ENCODE results near the gene CCDC178.
"Not testable (repeated sequence)": the region's sequence is repeated elsewhere in the genome, so short reads cannot be mapped to it uniquely, and the experiment has no call there.

Gene CCDC178

GRCh38 chr18:32974421-32975162 lies 465.9 kb downstream of the CCDC178 start:
- no peak for DNase-seq

GRCh38 chr18:32968248-32968647 lies 472.3 kb downstream of the CCDC178 start:
- DNase-seq, result no peak

DNA sequence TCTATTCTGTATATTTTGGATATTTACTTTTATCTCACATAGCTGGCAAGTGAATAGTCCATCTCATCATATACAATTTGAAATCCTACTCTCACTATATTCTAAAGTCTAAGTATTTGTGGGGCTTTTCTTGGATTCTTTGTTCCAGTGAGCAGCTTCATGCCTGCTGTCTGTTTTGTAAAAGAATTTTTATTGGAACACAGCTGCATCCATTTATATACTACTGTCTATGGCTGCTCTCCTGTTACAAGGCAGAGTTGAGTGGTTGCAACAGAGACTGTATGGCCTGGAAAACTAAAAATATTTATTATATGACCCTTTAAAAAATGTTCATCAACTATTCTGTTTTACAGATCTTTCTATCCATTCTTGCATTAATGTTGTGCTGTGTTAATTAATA lies 474.4 kb downstream of the CCDC178 start:
- no peak for DNase-seq

DNA sequence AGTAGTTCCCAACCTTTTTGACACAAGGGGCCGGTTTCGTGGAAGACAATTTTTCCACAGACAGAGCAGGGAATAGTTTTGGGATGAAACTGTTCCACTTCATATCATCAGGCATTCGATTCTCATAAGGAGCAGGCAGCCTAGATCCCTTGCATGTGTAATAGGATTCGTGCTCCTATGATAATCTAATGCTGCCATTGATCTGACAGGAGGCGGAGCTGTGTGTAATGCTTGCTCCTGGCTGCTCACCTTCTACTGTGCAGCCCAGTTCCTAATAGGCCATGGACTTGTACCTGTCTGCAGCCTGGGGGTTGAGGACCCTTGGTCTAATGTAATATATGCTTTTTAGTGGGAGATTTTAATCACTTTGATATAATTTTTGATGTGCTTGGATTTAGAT lies 479.0 kb downstream of the CCDC178 start:
- DNase-seq, result no peak

- DNase-seq, result no peak
Observed at GRCh38 chr18:32958746-32959145, 481.8 kb downstream of the CCDC178 start.

DNA sequence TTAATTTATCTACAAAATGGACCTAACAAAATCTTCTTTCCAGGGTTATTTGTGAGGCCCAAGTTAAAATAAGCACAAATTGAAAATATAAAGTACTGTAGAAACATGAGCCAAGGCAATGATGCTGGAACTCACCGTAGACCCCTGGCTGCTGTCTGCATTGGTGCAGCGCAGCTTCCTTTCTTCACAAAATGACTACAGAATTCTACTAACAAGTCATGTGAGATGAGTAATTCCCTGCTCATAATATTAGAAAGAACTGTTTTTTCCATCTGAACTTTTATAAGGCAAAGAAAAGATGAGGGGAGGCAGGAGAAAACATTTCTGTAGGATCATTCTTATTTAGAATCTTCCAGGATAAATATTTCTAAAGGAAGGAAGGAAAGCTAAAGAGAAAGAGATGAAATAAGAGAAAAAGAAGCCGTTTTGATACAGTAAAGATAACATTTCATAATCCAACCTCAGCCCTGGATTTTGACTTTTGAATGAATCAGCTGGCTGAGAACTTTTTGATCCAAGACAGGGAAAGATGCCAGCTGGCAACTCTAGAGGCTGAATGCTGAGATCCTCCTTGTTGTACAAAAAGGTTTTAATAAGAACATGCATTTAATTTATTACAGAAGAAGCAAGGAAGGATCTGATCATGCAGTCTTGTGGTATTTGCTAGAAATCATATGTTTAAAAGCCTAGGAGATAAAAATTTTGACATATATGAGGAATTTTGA lies 483.8 kb downstream of the CCDC178 start:
- DNase-seq, result no peak

GRCh38 chr18:32952318-32952717 lies 488.2 kb downstream of the CCDC178 start:
- DNase-seq, result not testable (repeated sequence)

GRCh38 chr18:32937597-32937996 lies 502.9 kb downstream of the CCDC178 start:
- DNase-seq, result no peak

- DNase-seq, result no peak
Observed at GRCh38 chr18:32937066-32937465, 503.5 kb downstream of the CCDC178 start.

DNA sequence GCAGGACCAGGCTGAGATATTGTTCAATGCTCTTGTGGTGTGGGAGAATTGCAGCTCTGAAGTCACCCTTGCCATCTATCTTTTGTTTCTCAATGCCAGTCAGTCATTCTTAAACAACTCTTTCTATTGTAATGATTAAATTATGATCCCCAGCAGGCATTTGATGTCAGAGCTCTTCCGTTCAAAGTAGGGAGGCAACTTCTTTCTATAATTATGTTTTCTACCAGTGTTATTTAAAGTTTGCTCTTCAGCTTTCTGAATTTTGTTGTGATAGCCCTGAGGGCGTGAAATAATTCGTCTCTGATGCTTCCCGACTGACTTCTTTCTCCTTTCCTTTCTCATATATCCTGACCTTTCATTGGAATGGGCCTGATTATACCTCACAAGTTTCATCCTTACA lies 506.3 kb downstream of the CCDC178 start:
- DNase-seq, result no peak

DNA sequence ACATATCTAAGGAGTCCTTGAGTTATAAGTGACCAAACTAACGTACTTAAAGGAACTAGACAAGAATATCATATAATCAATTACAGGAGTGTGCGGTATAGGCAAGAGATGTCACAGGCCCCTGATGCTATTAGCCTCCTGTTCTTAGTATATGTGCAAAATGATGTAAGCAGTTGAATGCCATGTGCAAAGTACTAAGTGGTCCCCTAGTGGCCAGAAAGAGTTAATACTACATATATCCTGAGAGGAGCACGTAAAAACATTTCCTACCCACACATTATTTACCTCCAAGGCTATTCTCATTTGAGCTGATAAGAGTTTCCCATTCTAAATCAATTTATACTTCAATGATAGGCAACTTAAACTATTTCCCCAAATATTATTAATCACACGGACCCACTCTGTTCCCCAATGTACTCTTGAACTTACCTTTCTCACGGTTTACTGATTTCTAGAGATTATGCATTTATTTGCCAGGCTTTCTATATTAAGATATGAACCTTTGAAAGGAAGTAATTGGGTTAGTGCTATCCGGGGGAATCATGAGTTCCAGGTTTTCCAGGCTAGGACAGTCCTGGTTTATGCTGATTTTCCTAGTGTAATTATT lies 509.7 kb downstream of the CCDC178 start:
- DNase-seq, result no peak

DNA sequence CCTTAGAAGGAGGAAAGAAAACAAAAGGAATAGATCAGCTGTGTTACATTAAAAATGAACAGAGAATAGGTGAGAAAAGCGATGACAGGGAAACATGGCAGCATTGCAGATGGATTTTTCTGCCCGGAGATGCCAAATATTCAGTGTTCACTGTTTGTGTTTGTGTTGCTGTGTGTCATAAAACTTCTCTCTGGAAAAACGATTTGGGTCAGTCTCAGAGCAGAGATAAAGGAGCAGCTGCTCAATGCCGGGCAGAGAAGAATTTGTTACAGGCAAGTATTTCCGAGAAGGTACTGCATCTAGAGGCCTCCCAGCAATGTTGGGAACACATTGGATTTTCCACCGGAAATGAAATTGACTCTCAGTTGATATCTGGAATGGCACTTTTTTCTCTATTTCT lies 511.3 kb downstream of the CCDC178 start:
- no peak for DNase-seq

- no peak for DNase-seq
Observed at GRCh38 chr18:32922951-32923430, 517.5 kb downstream of the CCDC178 start.

GRCh38 chr18:32920796-32921787 lies 519.4 kb downstream of the CCDC178 start:
- DNase-seq, result no peak

DNA sequence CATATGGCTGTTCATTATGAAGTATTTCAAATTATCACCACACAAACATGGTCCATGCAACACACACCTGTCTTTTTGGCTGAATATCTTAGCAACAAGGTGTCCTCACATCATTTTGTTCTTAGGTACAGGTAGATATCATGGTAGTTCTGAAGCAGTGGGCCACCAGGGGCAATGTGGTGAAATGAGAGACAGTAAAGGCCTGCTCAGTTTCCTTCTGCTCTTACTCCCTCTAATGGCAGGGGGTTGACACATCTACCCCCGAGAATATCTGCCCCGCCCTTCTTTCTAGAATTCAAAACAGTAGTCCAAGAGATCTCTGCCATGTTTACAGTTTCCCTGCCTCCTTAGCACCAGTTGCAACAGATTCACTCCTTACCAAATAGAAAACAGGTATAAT lies 520.7 kb downstream of the CCDC178 start:
- no peak for DNase-seq

DNA sequence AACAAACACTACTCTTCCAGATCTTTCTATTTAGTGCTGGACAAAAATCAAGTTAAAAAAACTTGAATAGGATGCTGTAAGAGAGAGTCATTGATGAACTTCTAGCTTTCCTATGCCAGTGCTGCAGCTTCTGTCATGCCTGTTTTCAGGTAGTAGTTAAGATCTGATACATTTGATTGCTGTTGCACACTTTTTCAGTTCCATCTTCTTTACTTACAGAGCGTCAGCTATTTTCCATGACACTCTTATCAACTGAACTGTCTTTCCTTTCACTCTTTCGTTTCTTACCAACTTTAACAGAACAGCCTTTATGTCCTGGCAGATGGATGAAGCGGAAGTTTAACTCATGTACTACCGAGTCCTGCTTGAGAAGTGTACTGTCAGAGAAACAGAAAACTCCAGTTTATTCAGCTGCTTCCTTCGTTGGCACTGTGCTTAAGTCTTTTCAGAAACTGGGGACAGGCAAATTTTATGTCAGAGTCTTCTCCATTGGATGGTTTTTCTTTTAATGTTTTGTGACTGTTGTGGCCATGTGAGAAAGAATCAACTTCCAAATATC lies 521.8 kb downstream of the CCDC178 start:
- no peak for DNase-seq

GRCh38 chr18:32915516-32915915 lies 525.0 kb downstream of the CCDC178 start:
- DNase-seq, result no peak

GRCh38 chr18:32911660-32912284 lies 528.7 kb downstream of the CCDC178 start:
- DNase-seq, result no peak

- no peak for DNase-seq
Observed at GRCh38 chr18:32910694-32911296, 529.7 kb downstream of the CCDC178 start.

- DNase-seq, result no peak
Observed at GRCh38 chr18:32909798-32910561, 530.5 kb downstream of the CCDC178 start.

GRCh38 chr18:32908424-32908805 lies 532.1 kb downstream of the CCDC178 start:
- DNase-seq, result no peak
